ENCODE results near the gene FKBP5.

DNA sequence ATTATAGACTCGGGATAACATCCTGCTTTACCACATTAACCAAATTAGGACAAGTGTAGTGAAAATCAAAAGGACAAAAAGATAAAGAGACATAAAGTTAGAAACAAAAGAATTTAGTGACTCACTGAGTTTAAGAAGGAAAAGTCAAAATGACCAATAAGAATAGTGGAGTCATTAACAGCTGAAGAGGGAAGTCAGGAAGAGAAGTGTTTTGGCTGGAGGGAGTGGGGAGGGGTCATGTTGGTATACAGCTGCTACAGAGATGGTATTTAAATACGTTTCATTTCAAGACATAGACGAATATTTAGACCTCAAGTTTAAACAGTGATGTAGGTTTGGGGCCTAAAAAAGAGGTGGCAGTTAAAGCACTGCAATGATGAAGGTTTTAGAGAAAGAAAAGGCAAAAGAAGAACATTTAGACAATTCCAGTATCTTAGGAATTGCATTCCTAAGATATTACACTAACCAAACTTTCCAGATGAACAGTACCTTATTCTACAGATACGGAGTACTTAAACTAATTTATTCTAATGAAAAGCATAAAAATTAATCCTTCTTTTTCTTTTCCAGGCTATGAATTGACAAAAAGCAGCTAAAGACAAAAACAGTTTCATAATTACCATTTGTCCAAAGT, 10.6 kb downstream of the FKBP5 start:
- no peak for TF ChIP-seq POLR2A (IDR thresholded peaks at IDR 0.05)
- no peak for TF ChIP-seq CTCF (IDR thresholded peaks at IDR 0.05)

All from adrenal gland (tissue), 5 donors.